T-helper 17 cell (primary cell): Measurements from ENCODE around the gene TMPRSS13. TPM values are rescaled to one million over a fixed set of nuclear protein-coding genes. Genes with fewer than 3 reads are reported as not detected.

Source experiments
- ATAC-seq: fragments of 150-1000 bp; cut with Tn5 transposase; 2 replicates; pipeline ENCODE4 v1.10.0; 2021; ENCODE audit warnings: mild to moderate bottlenecking, moderate library complexity
- DNase-seq, 3 donors: peaks; one replicate each; pipeline versions ENCODE4 v3.0.0 to v3.0.0-alpha.2; 2020 to 2021
- H3K9me3 ChIP-seq: one replicate; pipeline ENCODE4 v1.7.0; 2013; ENCODE audit warnings: low read length, mild to moderate bottlenecking; ENCODE audit not compliant: control insufficient read depth, poor library complexity, severe bottlenecking
- H3K27ac Mint-ChIP-seq: one replicate; pipeline ENCODE4 v1.8.0; 2022; ENCODE audit warnings: mild to moderate bottlenecking, moderate library complexity, mixed read lengths
- H3K27me3 Mint-ChIP-seq: one replicate; pipeline ENCODE4 v1.8.0; 2022; ENCODE audit warnings: mixed read lengths
- H3K36me3 Mint-ChIP-seq: one replicate; pipeline ENCODE4 v1.8.0; 2022; ENCODE audit warnings: low read depth, mixed read lengths
- H3K4me1 Mint-ChIP-seq: one replicate; pipeline ENCODE4 v1.8.0; 2022; ENCODE audit warnings: mild to moderate bottlenecking, mixed read lengths
- H3K4me3 Mint-ChIP-seq: one replicate; pipeline ENCODE4 v1.8.0; 2022; ENCODE audit warnings: mild to moderate bottlenecking, moderate library complexity, mixed read lengths
- total RNA-seq, 4 donors: library from RNA in 2 of 4; stranded (reverse) in 2 of 4; gene quantifications; one replicate each; pipeline ENCODE4 v1.2.3 and lab custom pipeline; 2022 to 2026

TMPRSS13 gene
- total RNA-seq, 2 donors from 2014 or later: 2.0 to 2.4 TPM

DNA sequence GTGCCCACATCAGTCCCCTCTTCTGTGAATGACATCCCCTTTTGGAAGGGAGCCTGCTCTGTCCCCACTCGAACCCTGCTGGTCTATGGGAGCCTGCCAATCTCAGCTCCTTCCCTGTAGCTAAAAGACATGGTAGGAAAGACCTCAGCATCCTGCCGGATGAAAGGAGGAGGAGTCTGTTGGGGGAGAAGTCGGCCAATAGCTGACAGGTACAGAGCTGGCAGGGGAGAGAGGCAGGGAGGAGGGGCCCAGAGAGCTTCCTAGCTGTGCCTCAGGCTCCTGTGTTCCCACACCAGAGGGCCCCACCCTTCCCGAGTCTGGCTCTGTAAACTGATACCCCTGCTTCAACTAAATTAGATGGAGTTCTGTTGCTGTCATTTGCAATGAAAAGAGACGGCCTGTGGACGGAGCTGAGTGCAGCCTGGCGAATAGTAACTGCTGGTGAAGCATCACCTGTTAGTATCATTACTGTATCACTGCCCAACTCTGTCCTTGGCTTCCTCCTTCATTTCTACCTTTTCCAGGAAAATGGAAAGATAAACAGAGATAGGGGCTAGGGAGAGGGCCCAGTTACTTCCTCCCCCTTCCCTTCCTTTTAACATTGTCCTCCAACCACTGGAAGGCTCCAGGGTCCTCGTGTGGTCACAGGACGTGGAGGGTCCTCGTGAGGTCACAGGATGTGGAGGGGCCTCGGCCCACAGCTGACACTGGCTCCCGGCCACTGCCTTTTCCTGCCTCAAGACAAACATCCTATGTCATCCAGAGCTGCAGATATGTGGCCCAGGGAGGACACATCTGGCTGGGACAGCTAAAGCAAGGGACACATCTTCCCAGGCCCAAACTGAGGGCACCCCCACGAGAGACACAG lies 67.8 kb downstream of the TMPRSS13 start:
- no peak for ATAC-seq

DNA sequence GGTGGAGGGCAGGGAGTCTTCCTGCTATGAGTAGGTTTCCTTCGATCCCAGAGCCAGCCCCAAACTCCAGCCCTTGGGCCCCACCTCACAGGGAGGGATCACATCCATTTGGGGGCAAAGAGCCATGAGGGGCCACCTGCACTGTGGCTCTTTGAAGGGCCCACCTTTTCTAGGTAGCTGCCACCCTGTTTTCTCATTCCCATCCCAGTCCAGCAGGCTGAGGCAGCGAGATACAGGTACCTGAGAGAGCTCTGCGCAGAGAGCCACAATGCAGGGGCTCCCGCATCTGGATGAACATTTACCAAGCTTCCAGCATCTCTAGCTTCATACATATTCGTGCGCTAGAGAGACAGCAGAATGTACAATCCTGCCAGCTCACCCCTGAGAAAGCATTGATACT lies 69.1 kb downstream of the TMPRSS13 start:
- DNase-seq: no peak
- Mint-ChIP-seq H3K27me3 (peaks cover 59% of the 10 kb centered on the region), H3K36me3 (peaks cover 12% of the 10 kb centered on the region), H3K4me1 (peaks cover 15% of the 10 kb centered on the region), H3K27ac (no peak overlapping the region), H3K4me3 (no peak overlapping the region)
- no peak for ATAC-seq
- no peaks in the 10 kb centered on the region for H3K9me3 ChIP-seq

More for the DNA sequence above, 67.8 kb downstream of the TMPRSS13 start:
- Mint-ChIP-seq H3K36me3 (peaks cover 14% of the 10 kb centered on the region), H3K27me3 (peaks cover 57% of the 10 kb centered on the region), H3K4me1 (peaks cover 18% of the 10 kb centered on the region), H3K27ac (peak overlapping the region; percentile 54), H3K4me3 (no peak overlapping the region)
- no peaks in the 10 kb centered on the region for H3K9me3 ChIP-seq
- no peak for DNase-seq

DNA sequence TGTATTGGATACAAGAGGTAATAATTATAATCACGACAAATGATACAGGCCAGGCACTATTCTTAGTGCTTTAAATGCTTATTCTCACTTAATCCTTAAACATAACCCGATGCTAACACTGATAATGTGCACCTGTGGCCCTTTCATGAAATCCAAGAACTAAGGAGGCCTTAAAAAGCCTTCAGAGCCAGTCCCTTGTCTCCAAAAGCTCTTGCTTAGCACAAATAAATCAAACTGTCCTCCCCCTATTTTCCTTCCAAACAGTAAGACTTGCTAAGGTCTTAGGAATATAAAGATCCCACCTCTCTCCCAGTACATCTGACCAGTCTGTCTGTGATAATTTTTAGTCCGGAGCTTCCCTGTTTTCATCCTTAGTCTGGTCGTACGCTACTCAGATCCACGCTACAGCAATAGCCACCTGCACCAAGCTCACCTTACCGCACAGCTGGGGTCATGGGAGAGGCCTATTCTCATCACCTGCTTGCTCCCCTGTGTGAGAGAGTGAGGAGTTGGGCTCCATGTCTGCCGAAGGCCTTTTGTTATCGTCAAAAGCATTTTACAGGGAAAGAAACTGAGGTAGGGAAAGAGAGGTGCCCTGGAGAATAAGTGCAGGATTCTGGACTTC lies 69.6 kb downstream of the TMPRSS13 start:
- no peak for DNase-seq
- H3K36me3 Mint-ChIP-seq: peaks cover 9% of the 10 kb centered on the region
- no peak overlapping the region for H3K27ac Mint-ChIP-seq
- H3K4me1 Mint-ChIP-seq: peaks cover 13% of the 10 kb centered on the region
- no peaks in the 10 kb centered on the region for H3K9me3 ChIP-seq
- H3K4me3 Mint-ChIP-seq: no peak overlapping the region
- no peak for ATAC-seq
- H3K27me3 Mint-ChIP-seq: peaks cover 56% of the 10 kb centered on the region

DNA sequence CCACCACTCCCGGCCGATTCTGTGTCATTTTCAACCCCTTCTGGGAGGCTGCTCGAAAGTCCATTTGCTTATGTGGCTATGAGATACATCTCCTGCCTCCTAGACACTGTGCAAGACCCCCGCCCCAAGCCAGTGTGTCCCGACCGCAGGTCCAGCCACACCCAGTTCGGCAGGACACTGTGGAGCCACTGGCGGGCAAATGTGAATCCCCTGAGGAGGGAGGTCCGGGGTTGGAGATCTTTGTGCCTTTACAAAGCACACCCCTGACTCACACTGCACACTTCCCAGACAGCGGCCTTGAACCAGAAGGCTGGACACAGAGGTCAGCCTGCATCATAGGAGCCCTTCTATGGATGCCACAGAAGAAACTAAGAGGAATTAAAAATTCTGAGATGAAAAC lies 70.1 kb downstream of the TMPRSS13 start:
- H3K4me3 Mint-ChIP-seq: no peak overlapping the region
- no peak for DNase-seq
- H3K9me3 ChIP-seq: no peaks in the 10 kb centered on the region
- H3K27ac Mint-ChIP-seq: no peak overlapping the region
- H3K4me1 Mint-ChIP-seq: peaks cover 13% of the 10 kb centered on the region
- ATAC-seq: no peak
- H3K36me3 Mint-ChIP-seq: peaks cover 11% of the 10 kb centered on the region
- peaks cover 60% of the 10 kb centered on the region for H3K27me3 Mint-ChIP-seq

DNA sequence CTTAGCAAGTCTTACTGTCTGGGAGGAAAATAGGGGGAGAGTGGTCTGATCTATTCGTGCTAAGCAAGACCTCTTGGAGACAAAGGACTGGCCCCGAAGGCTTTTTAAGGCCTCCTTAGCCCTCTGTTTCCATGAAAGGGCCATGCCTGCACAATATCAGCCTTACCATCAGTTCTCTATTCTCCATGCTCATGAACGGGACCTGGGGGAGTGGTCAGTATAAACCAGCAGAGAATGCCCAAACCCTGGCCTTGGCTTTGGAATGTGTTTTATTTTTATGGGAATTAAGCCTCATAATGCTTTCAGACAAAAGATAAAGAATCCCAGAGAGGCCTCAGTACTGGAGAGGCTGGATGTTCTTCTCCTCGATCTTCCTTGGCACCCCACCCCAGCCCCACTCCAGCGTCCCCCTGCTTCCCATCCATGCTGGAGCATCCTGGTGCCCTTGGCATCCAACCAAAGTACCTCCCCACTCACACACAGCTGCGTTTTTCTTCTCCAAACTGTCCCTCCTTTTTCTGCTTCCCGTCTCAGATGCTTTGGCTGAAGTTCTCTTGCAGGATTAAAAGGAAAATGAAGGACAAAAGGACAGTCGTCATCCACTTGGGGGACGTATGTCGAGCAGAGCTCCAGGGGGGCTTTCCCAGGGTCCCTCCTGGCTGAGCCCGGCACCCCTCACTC lies 71.3 kb downstream of the TMPRSS13 start:
- no peaks in the 10 kb centered on the region for H3K9me3 ChIP-seq
- H3K27me3 Mint-ChIP-seq: peaks cover 53% of the 10 kb centered on the region
- ATAC-seq: no peak
- H3K4me1 Mint-ChIP-seq: peaks cover 13% of the 10 kb centered on the region
- peaks cover 11% of the 10 kb centered on the region for H3K36me3 Mint-ChIP-seq
- no peak for DNase-seq
- H3K4me3 Mint-ChIP-seq: no peak overlapping the region
- H3K27ac Mint-ChIP-seq: no peak overlapping the region

DNA sequence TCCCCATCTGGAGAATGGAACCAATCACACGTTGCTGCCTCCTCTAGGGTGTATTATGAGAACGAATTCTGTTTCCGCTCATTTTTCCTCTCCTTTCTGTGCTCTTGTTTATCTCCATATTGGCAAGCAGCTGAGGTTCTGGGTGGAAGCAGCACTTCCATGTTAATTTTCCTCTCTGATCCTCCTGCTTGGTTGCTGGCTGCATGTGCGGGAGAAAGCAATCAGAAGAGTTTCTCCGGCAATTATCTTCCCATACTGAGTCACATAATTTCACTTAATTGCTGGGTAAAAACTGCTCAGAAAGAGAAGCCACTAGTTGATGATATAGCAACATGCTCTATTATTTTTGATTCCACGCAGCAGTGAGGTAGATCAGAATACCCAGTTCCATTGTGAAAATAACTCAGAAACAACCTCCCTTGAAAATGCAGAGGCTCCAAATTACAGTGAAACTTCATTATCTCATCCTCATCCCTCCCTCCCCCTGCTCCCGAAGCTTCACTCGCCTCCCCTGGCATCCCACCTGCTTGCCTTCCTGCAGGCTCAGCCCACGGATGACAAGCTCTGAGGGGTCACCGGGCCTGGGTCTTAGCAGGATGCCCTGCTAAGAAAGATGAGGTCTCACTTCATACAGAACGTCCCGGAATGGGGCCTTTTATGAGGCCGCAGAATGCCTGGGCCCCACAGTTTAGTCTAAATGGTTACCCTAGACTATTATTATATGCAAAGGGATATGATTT lies 73.1 kb downstream of the TMPRSS13 start:
- no peak for DNase-seq
- Mint-ChIP-seq H3K27ac (no peak overlapping the region), H3K27me3 (peaks cover 39% of the 10 kb centered on the region), H3K36me3 (peaks cover 8% of the 10 kb centered on the region), H3K4me1 (peaks cover 9% of the 10 kb centered on the region), H3K4me3 (no peak overlapping the region)
- no peaks in the 10 kb centered on the region for H3K9me3 ChIP-seq
- ATAC-seq: no peak

DNA sequence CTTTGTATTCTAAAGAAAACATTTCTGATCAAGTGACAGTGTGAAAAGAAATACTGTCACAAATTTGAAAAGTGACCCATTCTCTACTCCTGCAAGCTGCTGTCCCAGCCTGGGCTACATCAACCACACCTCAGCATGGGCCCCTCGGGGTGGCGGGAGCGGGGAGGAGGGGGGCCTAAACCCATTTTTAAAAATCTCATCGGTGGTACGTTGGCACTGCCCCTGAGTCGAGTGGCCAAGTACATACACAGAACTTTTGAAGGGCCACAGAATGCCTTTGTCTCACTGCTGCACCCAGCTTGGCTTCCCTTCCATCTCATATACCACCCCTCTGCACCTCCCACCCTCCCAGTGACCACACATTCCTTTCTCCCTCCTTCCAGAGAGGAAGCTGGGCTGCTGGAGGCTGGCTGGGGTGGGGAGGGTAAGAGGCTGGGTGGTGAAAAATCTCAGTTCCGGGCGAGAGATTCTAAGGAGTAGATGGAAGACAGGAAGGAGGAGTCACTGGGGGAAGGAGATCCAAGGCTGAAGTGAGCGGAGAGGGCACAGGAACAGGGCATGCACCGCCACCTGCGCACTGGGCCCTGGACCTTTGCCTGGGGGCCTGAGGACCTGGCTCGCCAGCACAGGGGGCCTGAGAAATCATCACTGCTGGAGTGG lies 73.9 kb downstream of the TMPRSS13 start:
- H3K4me3 Mint-ChIP-seq: no peak overlapping the region

DNA sequence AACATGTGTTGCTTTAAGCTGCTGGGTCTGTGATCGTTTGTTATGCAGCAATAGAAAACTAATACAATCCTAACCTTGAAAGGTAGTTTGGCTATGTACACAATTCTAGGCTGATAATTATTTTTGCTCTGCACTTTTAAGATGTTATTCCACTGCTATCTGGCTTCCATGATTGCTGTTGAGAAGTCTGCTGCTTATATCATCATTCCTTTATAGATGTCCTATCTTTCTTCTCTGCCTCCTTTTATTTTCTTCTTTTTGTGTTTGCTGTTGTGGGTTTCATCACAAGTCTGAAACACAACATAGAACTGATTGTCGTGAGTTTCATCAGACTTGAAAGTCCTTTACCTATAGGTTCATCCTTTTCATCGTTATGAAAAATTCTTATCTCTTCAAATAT lies 76.9 kb downstream of the TMPRSS13 start:
- DNase-seq (no peak), ATAC-seq (no peak)
- H3K27me3 Mint-ChIP-seq: peaks cover 26% of the 10 kb centered on the region
- H3K4me1 Mint-ChIP-seq: peaks cover 12% of the 10 kb centered on the region
- H3K36me3 Mint-ChIP-seq: peaks cover 10% of the 10 kb centered on the region
- H3K4me3 Mint-ChIP-seq: no peak overlapping the region
- no peak overlapping the region for H3K27ac Mint-ChIP-seq
- H3K9me3 ChIP-seq: no peaks in the 10 kb centered on the region

More for the DNA sequence above, 73.9 kb downstream of the TMPRSS13 start:
- Mint-ChIP-seq H3K27me3 (peaks cover 35% of the 10 kb centered on the region), H3K4me1 (peaks cover 9% of the 10 kb centered on the region), H3K27ac (no peak overlapping the region), H3K36me3 (peaks cover 8% of the 10 kb centered on the region)
- DNase-seq (no peak), ATAC-seq (no peak)
- no peaks in the 10 kb centered on the region for H3K9me3 ChIP-seq

DNA sequence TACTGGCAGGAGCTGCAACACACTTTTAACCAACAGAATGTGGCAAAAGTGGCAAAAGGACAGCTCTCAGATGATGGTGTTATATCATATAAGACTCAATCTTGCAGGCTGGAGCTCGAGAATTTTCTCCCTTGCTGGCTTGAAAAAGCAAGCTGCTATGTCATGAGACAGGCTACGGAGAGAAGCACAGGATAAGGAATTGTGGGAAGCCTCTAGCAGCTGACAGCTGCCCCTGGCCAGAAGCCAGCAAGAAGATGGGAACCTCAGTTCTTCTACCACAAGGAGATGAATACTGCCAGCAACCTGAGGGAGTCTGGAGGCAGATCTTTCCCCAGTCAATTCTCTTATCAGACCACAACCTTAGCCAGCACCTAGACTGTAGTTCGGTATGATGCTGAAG lies 77.3 kb downstream of the TMPRSS13 start:
- no peaks in the 10 kb centered on the region for H3K9me3 ChIP-seq
- no peak for DNase-seq
- Mint-ChIP-seq H3K4me3 (no peak overlapping the region), H3K36me3 (peaks cover 8% of the 10 kb centered on the region), H3K4me1 (peaks cover 10% of the 10 kb centered on the region), H3K27ac (no peak overlapping the region), H3K27me3 (peaks cover 22% of the 10 kb centered on the region)
- no peak for ATAC-seq

DNA sequence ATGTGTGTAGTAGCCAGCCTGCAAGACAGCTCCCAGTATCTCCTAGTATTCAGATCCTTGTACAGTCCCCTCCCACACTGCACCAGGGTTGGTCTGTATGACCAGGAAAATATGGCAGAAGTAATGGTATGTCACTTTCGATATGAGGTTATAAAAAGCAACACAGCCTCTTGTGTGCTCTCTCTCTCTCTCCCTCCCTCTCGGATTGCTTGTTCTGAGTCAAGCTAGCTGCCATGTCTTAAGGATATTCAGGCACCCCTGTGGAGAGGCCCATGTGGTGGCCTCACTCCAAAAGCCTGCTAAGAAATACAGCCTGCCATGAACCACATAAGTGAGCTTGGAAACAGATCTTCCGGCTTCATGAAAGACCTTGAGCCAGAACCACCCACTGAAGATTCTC lies 78.1 kb downstream of the TMPRSS13 start:
- ATAC-seq (no peak), DNase-seq (no peak)
- Mint-ChIP-seq H3K4me1 (peaks cover 6% of the 10 kb centered on the region), H3K27ac (no peak overlapping the region), H3K36me3 (peaks cover 4% of the 10 kb centered on the region), H3K27me3 (peaks cover 15% of the 10 kb centered on the region), H3K4me3 (no peak overlapping the region)
- no peaks in the 10 kb centered on the region for H3K9me3 ChIP-seq
